ENCODE data around the gene GDI1.
A peak's percentile ranks its signal among the peaks of the same experiment; 100 is the strongest.

Gene GDI1

DNA sequence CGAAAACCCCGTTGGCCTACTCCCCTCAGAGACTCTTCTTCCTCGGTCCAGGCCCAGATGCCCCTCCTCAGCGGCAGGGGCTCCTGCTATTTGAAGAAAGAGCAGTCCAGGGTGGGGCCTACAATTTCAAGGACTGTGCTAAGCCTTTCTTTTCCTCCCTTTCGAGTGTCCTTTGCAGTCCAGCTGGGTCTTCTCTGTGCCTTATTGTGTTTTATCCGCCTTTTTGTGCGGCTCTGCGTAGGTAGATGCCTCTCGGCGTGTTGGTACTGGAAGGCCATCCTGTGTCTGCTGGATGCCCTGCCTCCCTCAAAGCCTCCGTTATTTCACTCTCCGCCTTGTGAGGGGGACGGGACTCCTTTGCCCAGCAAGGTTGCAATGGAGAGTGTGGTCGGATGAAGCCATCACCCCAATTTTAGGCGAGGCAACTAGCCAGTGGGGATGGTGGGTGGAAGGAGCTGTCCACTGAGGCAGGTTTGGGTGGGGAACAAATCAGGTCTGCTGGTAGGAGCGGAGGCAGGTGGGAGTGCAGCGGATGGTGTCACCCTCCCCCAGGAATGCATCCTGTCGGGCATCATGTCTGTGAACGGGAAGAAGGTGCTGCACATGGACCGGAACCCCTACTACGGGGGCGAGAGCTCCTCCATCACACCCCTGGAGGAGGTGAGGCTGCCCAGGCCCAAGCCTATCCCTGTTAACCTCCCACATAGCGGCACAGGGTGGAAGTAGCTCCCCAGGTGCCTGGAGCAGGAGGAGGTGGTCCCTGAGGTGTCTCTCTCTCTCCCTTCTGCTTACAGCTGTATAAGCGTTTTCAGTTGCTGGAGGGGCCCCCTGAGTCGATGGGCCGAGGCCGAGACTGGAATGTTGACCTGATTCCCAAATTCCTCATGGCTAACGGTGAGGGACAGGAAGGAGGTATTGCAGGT is 1.3 kb downstream of the GDI1 start:
- DNase-seq (no peak), ATAC-seq (no peak)

DNA sequence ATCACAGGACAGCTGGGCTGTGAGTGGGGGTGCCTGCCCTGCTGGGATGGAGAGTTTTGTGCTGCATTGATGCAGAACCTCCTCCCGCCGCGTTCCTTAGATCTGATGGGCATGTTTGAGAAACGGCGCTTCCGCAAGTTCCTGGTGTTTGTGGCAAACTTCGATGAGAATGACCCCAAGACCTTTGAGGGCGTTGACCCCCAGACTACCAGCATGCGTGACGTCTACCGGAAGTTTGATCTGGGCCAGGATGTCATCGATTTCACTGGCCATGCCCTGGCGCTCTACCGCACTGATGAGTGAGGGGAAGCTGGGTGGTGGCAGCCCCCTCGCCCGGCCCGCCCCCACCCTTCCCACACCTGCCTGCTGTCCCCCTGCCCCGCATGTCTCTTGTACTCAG is 2.9 kb downstream of the GDI1 start:
- DNase-seq: no peak
- no peak for ATAC-seq

DNA sequence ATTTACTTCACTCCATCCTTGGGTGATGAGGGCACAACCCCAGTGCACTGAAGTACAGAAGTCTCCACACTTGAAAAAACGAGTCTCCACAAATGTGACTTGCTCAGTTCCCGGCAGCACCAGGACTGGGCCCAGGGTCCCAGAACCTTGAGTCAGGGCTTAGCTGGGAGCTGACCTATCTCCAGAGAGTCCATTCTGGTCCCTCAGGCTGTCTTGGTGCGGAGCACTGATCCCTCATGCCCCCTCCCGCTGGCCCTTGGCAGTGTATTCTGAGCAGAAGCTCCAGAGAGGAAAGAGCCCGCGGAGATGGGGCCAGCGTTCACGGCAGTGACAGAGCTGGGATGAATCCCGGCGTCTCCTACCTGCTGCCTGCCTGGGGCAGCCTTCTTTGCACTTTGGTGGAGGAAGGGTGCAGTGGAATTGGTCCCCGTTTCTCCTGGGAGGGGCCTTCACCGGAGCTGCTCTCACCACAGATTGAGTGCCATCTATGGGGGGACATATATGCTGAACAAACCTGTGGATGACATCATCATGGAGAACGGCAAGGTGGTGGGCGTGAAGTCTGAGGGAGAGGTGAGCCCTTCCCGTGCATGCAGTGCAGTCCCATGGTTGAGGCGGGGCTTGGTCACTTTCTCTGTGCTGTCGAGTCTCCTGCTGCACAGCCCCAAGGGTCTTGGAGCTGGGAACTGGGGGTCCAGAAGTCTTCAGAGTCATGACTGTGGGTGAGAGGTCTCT is 3.8 kb downstream of the GDI1 start:
- ATAC-seq: no peak

DNA sequence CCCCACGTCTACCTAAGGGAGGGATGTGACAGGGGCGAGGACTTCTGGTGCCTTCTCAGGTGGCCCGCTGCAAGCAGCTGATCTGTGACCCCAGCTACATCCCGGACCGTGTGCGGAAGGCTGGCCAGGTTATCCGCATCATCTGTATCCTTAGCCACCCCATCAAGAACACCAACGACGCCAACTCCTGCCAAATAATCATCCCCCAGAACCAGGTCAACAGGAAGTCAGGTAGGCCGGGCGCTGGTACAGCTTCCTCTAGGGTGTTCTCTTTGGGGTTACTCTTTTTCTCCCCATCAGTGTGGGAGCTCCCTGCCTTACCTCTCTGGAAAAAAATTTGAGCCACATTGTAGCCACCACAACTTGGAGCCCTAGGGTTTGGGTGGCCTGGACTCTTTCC is 4.6 kb downstream of the GDI1 start:
- DNase-seq (no peak), ATAC-seq (no peak)

More for the DNA sequence above, 3.8 kb downstream of the GDI1 start:
- DNase-seq: no peak

DNA sequence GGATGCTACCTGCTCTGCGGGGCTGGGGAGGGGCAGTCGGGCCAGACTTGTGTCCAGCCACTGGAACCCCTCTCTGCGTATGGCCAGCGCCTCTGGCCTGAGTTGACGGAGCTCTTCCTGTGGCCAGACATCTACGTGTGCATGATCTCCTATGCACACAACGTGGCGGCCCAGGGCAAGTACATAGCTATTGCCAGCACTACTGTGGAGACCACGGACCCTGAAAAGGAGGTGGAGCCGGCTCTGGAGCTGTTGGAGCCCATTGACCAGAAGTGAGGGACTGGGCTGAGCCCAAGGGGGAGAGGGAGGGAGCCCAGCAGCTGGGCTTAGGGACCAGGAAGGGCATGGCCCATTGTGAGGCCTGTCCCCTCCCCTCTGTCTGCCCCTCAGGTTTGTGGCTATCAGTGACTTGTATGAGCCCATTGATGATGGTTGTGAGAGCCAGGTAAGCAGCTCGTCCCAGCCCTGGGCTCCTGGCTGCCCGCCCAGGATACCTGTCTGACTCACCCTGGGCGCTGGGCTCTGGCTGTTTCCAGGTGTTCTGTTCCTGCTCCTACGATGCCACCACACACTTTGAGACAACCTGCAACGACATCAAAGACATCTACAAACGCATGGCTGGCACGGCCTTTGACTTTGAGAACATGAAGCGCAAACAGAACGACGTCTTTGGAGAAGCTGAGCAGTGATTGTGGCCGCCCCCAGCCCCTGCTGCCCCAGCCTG is 5.2 kb downstream of the GDI1 start:
- DNase-seq (no peak), ATAC-seq (no peak)

DNA sequence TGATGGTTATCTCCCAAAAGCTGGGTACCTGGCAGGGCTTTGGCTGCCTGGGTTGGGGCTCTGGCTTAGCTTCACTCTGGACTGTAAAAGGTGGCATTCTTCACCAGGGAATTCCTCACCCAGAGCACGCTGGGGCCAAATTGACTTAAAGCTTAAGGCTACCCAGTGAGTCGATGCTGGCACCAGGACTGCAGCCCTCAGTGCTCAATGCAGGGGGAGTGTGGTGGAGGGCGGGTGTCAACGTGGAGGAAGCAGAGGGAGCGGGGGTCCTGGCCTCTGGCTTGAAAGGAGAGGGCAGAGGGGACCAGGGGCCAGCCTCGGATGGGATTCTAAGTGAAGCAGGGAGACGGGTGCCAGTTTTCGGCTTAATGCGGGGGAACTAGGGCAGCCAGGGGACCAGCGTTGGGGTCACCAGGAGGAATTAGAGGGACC is 6.5 kb downstream of the GDI1 start:
- ATAC-seq (no peak), DNase-seq (no peak)

DNA sequence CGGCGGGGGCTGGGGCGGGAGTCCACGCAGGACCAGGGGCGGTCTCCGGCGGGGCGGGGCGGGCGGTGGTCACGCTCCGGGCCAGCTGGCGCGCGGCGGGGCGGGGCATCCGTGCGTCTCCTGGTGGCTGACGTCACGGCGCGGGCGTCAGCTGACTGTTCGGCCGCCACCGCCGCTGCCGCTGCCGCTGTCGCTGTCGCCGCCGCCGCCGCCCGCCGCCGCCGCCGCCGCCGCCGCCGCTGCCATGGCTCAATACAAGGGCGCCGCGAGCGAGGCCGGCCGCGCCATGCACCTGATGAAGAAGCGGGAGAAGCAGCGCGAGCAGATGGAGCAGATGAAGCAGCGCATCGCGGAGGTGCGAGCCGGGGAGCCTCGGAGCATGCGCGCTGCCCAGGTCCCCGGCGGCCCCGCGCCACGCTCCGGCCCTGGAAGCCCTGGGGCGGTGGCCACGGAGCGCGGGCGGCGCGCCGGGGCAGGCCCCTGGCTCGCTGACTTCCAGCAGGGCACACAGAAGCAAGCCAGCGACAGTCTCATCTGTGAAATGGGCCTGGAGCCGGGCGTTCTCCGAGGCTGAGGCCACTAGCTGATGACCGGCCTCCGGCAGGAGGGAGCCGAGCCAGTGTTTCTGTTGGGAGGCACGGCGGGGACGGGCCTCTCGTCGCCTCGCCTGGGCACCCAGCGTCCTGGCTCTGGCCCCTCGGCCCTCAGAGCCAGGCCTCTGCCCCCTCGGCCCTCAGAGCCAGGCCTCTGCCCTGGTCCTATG is 7.2 kb downstream of the GDI1 start, which contains the start of gene FAM50A:
TSS of gene FAM50A (plus strand) at position 150 of the 763 bp plus-strand sequence. CDS start at position 245, 95 bp downstream.
- ATAC-seq (peak; percentile 80), DNase-seq (peak; percentile 81)

DNA sequence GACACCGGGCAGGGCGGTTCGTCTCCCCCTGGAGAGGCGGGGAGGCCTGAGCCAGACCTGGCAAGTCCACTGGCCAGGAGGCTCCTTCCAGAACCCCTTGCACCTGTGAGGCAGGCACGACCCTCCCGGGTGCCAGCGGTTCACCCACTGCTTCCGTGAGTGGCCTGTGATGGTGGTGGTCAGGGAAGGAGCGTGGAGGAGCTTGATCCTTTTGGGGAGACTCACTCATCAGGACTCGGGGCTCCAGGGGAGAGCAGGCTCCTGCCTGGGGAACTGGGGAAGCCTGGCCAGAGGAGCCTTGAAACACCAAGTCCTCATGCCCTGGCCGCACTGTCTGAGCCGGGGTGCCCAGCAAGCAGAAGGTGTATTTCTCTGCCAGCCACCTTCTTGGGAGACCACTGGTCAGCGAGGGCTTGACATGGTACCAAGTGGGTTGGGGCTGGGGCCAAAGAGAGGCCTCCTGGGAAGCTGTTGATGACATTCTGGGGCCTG is 7.8 kb downstream of the GDI1 start:
- ATAC-seq (no peak), DNase-seq (no peak)

DNA sequence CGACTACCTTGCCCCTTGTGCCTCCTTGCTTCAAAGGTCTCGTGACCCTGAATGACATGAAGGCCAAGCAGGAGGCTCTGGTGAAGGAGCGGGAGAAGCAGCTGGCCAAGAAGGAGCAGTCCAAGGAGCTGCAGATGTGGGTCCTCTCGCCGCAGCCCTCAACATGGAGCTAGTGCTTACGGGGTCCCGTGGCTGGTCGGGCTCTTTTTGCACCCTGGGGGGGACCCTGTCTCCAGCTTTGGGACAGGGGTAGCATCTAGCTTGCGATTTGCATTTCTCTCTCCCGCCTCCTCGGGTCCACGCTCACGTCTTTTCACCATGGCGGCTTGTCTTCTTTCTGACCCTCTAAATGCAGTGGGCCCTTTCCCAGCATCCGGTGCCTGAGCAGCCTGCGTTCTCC is 8.8 kb downstream of the GDI1 start:
- no peak for ATAC-seq
- no peak for DNase-seq

DNA sequence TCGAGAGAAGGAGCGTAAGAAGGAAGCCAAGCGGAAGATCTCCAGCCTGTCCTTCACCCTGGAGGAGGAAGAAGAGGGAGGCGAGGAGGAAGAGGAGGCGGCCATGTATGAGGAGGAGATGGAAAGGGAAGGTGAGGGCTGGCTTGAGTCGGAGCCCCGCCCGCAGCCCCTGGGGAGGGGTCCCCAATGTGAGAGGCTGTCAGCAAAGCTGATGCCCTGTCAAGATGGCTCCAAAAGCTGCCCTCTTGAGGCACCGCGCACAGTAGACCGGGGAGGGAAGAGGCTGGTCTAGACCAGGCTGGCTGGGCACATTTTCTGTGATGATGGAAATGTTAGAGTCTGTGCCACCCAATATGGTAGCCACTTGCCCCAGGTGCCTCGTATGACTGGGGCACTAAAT is 9.5 kb downstream of the GDI1 start:
- no peak for ATAC-seq
- DNase-seq: no peak

DNA sequence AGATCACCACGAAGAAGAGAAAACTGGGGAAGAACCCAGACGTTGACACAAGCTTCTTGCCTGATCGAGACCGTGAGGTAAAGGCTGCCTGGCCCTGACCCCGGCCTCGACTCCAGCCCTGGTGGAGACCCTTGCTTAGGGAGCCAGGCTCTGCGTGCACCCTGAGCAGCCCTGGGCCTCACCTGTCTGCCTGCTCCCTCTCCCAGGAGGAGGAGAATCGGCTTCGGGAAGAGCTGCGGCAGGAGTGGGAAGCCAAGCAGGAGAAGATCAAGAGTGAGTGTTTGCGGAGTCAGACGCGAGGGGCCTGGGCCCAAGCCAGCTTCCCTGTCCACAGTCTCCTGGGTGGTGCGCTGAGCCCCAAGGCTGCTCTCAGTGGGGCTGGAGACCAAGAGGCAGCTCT is 11.5 kb downstream of the GDI1 start:
- no peak for ATAC-seq
- DNase-seq: no peak

DNA sequence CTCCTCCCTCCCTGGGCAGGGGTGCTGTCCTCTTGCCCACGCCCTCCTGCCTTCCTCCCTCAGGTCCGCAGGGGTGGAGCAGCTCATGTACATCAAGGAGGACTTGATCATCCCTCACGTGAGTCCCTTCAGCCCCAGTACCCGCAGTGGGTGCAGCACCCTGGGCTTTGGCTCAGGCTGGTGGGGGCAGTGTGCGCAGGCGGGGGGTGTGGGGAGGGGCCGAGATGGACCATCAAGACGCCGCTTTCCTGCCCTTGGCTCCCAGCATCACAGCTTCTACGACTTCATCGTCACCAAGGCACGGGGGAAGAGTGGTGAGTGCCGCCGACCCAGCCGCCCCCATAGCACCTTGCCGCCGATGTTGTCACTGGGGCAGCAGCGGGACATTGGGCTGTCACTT is 12.7 kb downstream of the GDI1 start:
- no peak for DNase-seq
- peak; percentile 28 for ATAC-seq

DNA sequence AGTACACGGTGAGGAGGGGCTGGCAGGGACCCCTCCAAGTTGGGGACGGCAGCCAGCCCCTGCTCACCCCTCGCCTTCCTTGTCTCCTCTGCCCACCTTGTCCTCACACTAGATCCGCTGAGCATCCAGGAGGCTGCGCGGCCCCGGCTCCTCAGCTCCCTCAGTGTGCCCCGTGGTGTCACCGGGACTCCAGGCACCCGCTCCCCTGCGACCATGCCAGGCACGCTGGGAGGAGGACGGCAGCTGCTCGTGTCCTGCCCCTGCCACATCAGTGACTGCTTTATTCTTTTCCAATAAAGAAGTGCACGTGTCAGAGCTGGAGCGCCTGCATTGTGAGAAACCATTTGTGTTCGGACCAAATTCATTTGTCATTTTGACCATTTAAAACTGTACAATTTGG is 13.4 kb downstream of the GDI1 start:
- ATAC-seq (no peak), DNase-seq (no peak)

DNA sequence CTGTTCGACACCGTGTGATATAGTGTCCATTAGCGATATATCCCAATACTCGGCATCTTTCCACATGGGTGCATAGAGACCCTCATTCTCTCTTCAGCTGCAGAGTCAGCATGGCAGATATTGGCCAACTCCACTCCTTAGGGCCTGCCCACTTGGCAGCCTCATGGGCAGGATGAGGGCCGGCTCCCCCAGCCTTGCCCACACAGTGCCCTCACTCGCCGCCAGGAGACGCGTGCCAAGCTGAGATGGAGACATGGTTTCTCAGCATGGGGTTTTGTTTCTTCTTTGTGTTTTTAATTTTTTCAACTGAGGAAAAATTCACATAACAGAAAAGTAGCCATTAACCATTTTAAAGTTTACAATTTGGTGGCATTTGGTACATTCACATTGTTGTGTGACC is 15.9 kb downstream of the GDI1 start:
- DNase-seq (no peak), ATAC-seq (no peak)

DNA sequence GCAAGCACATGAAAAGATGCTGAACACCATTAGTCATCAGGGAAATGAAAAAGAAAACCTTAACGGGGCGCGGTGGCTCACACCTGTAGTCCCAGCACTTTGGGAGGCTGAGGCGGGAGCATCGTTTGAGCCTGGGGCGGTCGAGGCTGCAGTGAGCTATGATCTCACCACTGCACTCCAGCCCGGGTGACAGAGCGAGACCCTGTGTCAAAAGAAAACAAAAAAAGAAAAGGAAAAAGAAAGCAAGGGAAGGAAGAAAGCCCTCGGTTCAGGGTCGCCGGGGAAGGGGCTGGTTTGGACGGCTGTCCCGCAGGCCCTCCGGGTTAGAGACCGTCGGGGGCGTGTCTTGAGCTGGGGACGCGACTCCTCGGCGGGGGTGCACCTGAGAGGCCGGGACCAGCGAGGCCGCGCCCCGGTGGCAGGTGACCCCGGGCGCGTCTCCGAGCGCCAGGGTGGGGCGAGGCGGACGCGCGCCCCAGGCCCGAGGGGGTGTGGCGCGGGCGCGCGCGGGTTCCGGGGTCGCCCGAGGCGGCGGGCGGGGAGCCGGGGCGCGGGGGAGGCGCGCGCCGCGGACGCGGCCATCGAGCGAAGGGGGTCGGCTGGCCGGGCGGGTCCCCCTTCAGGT is 20.6 kb downstream of the GDI1 start:
- DNase-seq (peak; percentile 57), ATAC-seq (peak; percentile 56)

DNA sequence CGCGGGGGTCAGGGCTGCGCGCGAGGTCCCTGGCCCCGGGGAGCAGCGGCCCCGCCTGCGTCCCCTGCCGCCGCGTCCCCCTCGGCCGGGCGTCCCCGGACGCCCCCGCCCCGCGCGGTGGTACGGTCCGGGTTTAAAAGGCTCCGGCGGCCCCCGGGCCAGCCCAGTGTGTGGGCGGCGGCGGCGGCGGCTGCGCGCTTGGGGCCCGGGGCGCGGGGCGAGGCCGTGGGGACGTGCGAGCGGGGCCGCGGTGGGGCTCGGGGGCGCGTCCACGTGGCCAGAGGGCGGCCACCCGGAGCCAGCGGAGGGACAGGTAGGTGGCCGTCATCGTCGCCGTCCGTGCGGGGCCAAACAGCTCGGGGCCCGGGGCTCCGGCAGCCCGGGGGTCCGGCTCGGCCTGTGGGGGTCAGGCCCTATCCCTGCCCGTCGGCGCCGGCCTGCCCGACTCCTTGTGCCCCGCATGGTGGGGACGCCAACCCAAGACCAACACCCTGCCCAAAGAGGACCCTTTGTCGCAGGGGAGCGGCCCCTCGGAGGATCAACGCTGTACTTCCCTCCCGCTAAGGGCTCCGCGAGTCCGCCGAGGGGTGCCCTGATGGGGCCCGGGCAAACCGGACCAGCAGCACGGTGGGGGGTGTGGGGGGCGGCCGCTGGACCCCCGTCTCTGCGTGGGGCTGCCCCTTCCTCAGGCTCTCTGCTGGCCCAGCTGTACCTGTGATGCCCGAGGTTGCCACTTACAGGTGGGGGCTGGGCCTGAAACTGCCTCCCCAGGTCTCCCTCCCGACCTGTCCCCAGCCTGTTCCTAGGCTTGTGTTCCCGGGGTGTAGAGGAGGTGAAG is 21.4 kb downstream of the GDI1 start, which contains the start of gene PLXNA3:
TSS of gene PLXNA3 (plus strand) at position 166 of the 838 bp plus-strand sequence. CDS start 1,903 bp downstream, outside the sequence.
- ATAC-seq: peak; percentile 66
- peak; percentile 74 for DNase-seq

DNA sequence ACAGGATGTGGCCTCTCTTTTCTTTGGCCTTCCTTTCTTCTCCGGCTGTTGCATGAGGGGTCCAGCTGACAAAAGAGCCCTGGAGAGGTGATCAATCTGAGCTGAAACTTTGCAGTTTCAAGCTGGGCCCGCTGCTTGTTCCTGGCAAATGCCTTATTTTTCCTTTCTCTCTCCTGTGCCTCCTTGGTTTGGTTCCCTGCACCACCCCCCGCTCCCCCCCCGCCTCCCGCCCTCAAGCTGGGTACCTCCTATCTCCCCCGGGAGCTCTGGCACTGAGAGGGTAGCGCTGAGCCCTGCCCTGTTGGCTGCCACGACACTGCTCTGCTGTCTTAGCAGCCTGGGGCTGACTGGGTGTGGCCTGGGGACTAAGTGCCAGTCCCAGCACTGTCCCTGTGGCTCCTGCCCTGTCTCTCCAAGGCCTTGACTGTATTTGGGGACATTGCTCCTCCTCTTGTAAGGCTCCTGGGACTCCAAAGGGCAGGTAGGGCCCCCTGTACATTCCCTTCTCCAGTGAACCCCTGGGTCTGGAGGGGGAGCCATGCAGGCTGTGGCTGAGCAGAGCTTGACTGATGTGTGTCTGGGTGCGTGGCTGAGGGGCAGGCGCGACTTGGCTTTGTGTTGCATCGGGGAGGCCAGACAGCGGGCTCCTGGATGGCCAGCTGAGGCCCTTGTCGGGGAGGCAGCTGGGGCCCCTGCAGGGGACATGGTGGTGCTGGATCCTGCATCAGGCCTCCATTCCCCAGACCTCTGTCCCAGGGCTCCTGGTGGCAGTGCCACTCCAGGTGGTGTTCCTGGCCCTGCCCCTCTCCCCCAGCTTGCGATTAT is 22.2 kb downstream of the GDI1 start:
- DNase-seq (no peak), ATAC-seq (peak; percentile 48)

DNA sequence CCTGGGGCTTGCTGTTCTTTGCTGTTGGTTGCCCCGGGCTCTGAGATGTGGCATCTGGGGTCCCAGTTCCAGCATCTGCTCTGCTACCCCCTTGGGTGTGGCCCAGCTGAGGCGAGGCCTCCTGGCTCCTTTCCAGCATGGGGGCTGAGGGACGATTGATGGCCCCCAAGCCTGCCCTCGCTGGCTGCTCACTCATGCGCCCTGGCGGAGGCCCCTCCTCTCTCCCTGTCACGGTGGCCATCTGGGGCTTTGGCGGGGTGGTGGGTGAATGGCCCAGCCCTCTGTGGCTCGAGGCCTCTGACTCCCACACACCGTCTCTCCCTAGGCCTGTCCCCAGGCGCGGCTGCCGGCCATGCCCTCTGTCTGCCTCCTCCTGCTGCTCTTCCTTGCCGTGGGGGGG is 22.9 kb downstream of the GDI1 start:
- no peak for ATAC-seq
- no peak for DNase-seq

DNA sequence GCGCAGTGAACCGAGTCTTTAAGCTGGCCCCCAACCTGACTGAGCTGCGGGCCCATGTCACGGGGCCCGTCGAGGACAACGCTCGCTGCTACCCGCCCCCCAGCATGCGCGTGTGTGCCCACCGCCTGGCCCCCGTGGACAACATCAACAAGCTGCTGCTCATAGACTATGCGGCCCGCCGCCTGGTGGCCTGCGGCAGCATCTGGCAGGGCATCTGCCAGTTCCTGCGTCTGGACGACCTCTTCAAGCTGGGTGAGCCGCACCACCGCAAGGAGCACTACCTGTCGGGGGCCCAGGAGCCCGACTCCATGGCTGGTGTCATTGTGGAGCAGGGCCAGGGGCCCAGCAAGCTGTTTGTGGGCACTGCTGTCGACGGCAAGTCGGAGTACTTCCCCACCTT is 23.4 kb downstream of the GDI1 start:
- DNase-seq: no peak
- no peak for ATAC-seq
